Neural cell (in vitro differentiated cells): ENCODE results near the gene C4BPA. TPM values are rescaled to one million over a fixed set of nuclear protein-coding genes. Genes with fewer than 3 reads are reported as not detected.

Experiments used
- H2AFZ ChIP-seq: fragments of 200-600, 300-800 bp; sonication (generic), shearing (Covaris generic); 2 replicates; pipeline ENCODE4 v1.6.0; 2014; ENCODE audit warnings: low read depth, mild to moderate bottlenecking, antibody characterized with exemption, low read length, moderate library complexity
- H3F3A ChIP-seq: fragments of 200-600 bp; shearing (Covaris generic); 2 replicates; pipeline ENCODE4 v1.6.1; 2016; ENCODE audit warnings: mild to moderate bottlenecking, moderate library complexity, mixed read lengths, antibody characterized with exemption, low read length; ENCODE audit not compliant: insufficient read depth, poor library complexity, severe bottlenecking
- H3K27ac ChIP-seq: fragments of 200-600, 300-800 bp; sonication (generic), shearing (Covaris generic); 2 replicates; pipeline ENCODE4 v1.5.1; 2014; ENCODE audit warnings: mild to moderate bottlenecking, low read length, moderate library complexity
- H3K27me3 ChIP-seq: fragments of 300-800, 200-600 bp; sonication (generic), shearing (Covaris generic); 2 replicates; pipeline ENCODE4 v1.6.0; 2014; ENCODE audit warnings: mild to moderate bottlenecking, low read depth, low read length, moderate library complexity; ENCODE audit not compliant: insufficient read depth
- H3K36me3 ChIP-seq: fragments of 300-800, 200-600 bp; sonication (generic), shearing (Covaris generic); 2 replicates; pipeline ENCODE4 v1.5.1; 2014; ENCODE audit warnings: mild to moderate bottlenecking, antibody characterized with exemption, low read length, moderate library complexity; ENCODE audit not compliant: insufficient read depth
- H3K4me2 ChIP-seq: fragments of 300-800, 200-600 bp; sonication (generic), shearing (Covaris generic); 2 replicates; pipeline ENCODE4 v1.6.0; 2014; ENCODE audit warnings: mild to moderate bottlenecking, low read length
- H3K4me3 ChIP-seq: fragments of 300-800, 200-600 bp; sonication (generic), shearing (Covaris generic); 2 replicates; pipeline ENCODE4 v1.5.1; 2014; ENCODE audit warnings: mild to moderate bottlenecking, low read length, moderate library complexity
- H3K79me2 ChIP-seq: fragments of 200-600 bp; shearing (Covaris generic); replicated peaks from 2 replicates; pipeline ENCODE4 v1.6.0; 2014; ENCODE audit warnings: mild to moderate bottlenecking, low read length, moderate library complexity; ENCODE audit not compliant: insufficient read depth
- H3K9ac ChIP-seq: fragments of 300-800, 200-600 bp; sonication (generic), shearing (Covaris generic); 2 replicates; pipeline ENCODE4 v1.6.1; 2016; ENCODE audit warnings: mild to moderate bottlenecking, low read length, mixed read lengths
- H3K9me2 ChIP-seq: fragments of 200-600 bp; shearing (Covaris generic); 2 replicates; pipeline ENCODE4 v1.6.1; 2016; ENCODE audit warnings: mild to moderate bottlenecking, low read length, mixed read lengths; ENCODE audit not compliant: insufficient read depth
- H3K9me3 ChIP-seq: fragments of 200-600, 300-800 bp; sonication (generic), shearing (Covaris generic); 2 replicates; pipeline ENCODE4 v1.6.1; 2016; ENCODE audit warnings: mild to moderate bottlenecking, mixed run types, low read length, moderate library complexity, mixed read lengths
- H4K20me1 ChIP-seq: fragments of 200-600 bp; shearing (Covaris generic); 2 replicates; pipeline ENCODE4 v1.6.1; 2016; ENCODE audit warnings: mild to moderate bottlenecking, mixed run types; ENCODE audit not compliant: insufficient read depth
- CTCF ChIP-seq: fragments of 450-650 bp; IDR thresholded peaks from 2 replicates; pipeline ENCODE4 v1.5.1; 2014; ENCODE audit warnings: antibody characterized with exemption, mild to moderate bottlenecking, moderate library complexity; ENCODE audit not compliant: poor library complexity, severe bottlenecking
- EP300 ChIP-seq: fragments of 450-650 bp; conservative IDR thresholded peaks from 2 replicates; pipeline ENCODE4 v1.6.1; 2014; ENCODE audit warnings: antibody characterized with exemption, mild to moderate bottlenecking, moderate library complexity; ENCODE audit not compliant: poor library complexity, severe bottlenecking
- EZH2 ChIP-seq: fragments of 200-600, 300-800 bp; shearing (Covaris generic), sonication (generic); IDR thresholded peaks from 2 replicates; pipeline ENCODE4 v1.6.1; 2014; ENCODE audit warnings: antibody characterized with exemption, low read length, borderline replicate concordance, mild to moderate bottlenecking; ENCODE audit not compliant: insufficient read depth, poor library complexity, severe bottlenecking
- MXI1 ChIP-seq: fragments of 450-650 bp; conservative IDR thresholded peaks from 2 replicates; pipeline ENCODE4 v1.6.1; 2014; ENCODE audit warnings: antibody characterized with exemption, mild to moderate bottlenecking; ENCODE audit not compliant: poor library complexity, severe bottlenecking
- POLR2AphosphoS5 ChIP-seq: IDR thresholded peaks from 2 replicates; pipeline ENCODE4 v1.6.1; 2012
- RAD21 ChIP-seq: fragments of 450-650 bp; conservative IDR thresholded peaks from 2 replicates; pipeline ENCODE4 v1.6.1; 2014; ENCODE audit warnings: antibody characterized with exemption, mild to moderate bottlenecking, moderate library complexity
- REST ChIP-seq: IDR thresholded peaks from 2 replicates; pipeline ENCODE4 v1.6.1; 2012; ENCODE audit warnings: borderline replicate concordance
- SMC3 ChIP-seq: fragments of 450-650 bp; conservative IDR thresholded peaks from 2 replicates; pipeline ENCODE4 v1.6.1; 2014; ENCODE audit warnings: antibody characterized with exemption, mild to moderate bottlenecking, moderate library complexity; ENCODE audit not compliant: poor library complexity
- TAF1 ChIP-seq: IDR thresholded peaks from 2 replicates; pipeline ENCODE4 v1.6.1; 2012; ENCODE audit warnings: low read depth
- polyA plus RNA-seq: library from polyadenylated mRNA; depleted of rRNA; stranded (reverse); fragments of >200 nt; gene quantifications from 2 replicates; pipeline ENCODE4 v1.2.3, GENCODE V29; 2014

The C4BPA gene
- polyA plus RNA-seq, 1 donor from 2014 or later: not detected

GRCh38 chr1:207151920-207152319 is 47.9 kb downstream of the C4BPA start:
- Histone ChIP-seq H3K27me3 (no peaks in the 10 kb centered on the region), H3K36me3 (no peaks in the 10 kb centered on the region), H3K4me3 (no peak overlapping the region), H2AFZ (no peak overlapping the region), H3K4me2 (no peak overlapping the region), H3K9me3 (no peaks in the 10 kb centered on the region), H4K20me1 (no peaks in the 10 kb centered on the region), H3K27ac (no peak overlapping the region), H3K9ac (no peak overlapping the region), H3K79me2 (no peaks in the 10 kb centered on the region), H3K9me2 (no peaks in the 10 kb centered on the region), H3F3A (no peaks in the 10 kb centered on the region)
- no peak for TF ChIP-seq EP300
- no peak for TF ChIP-seq REST
- no peak for TF ChIP-seq TAF1
- TF ChIP-seq EZH2: no peak

- H3K9ac ChIP-seq: no peak overlapping the region
- no peak for TF ChIP-seq MXI1
- TF ChIP-seq TAF1: no peak
- H3K27ac ChIP-seq: no peak overlapping the region
- no peaks in the 10 kb centered on the region for H3F3A ChIP-seq
- no peaks in the 10 kb centered on the region for H3K36me3 ChIP-seq
- H3K79me2 ChIP-seq: no peaks in the 10 kb centered on the region
- no peaks in the 10 kb centered on the region for H4K20me1 ChIP-seq
- no peak overlapping the region for H3K4me3 ChIP-seq
- H3K9me3 ChIP-seq: no peaks in the 10 kb centered on the region
- H3K27me3 ChIP-seq: no peaks in the 10 kb centered on the region
- no peak overlapping the region for H3K4me2 ChIP-seq
- no peak overlapping the region for H2AFZ ChIP-seq
- no peaks in the 10 kb centered on the region for H3K9me2 ChIP-seq
Observed at GRCh38 chr1:207152792-207153468, 48.9 kb downstream of the C4BPA start.

GRCh38 chr1:207155028-207155427 is 51.0 kb downstream of the C4BPA start:
- Histone ChIP-seq H3K27me3 (no peaks in the 10 kb centered on the region), H3K79me2 (no peaks in the 10 kb centered on the region), H4K20me1 (no peaks in the 10 kb centered on the region), H3K4me2 (no peak overlapping the region), H3K36me3 (no peaks in the 10 kb centered on the region), H3K9ac (no peak overlapping the region), H3K9me3 (no peaks in the 10 kb centered on the region), H3K27ac (no peak overlapping the region), H3F3A (no peaks in the 10 kb centered on the region), H3K4me3 (no peak overlapping the region), H2AFZ (no peak overlapping the region), H3K9me2 (no peaks in the 10 kb centered on the region)
- TF ChIP-seq TAF1 (no peak), EP300 (no peak), REST (no peak), POLR2AphosphoS5 (no peak), CTCF (no peak), SMC3 (no peak), MXI1 (no peak), EZH2 (no peak), RAD21 (no peak)
